K562 (cell line): ENCODE data around the gene PRRT2. TPM values are rescaled to one million over a fixed set of nuclear protein-coding genes. Genes with fewer than 3 reads are reported as not detected.

Experiments
- ATAC-seq: fragments of 200-7000 bp; cut with Tn5 transposase; 3 replicates; pipeline ENCODE4 v1.9.1; 2020; ENCODE audit warnings: moderate library complexity
- Bru-seq: library from RNA; stranded (reverse); fragments of 400-500 nt; gene quantifications from one replicate; lab custom pipeline; 2021; lab: Mats Ljungman, UMichigan
- BruChase-seq, 2 experiments: library from RNA; stranded (reverse); fragments of 400-500 nt; gene quantifications; one replicate each; lab custom pipeline; 2021; lab: Mats Ljungman, UMichigan
- BruUV-seq: library from RNA; stranded (reverse); fragments of 400-500 nt; replicated peaks from 2 replicates; lab custom pipeline; 2021; lab: Mats Ljungman, UMichigan
- CTCF ChIA-PET: fragments of 300-600 bp; formaldehyde crosslinking; extraction: SDS; loops from one replicate; lab custom pipeline; 2021; ENCODE audit warnings: low intra/inter-chr PET ratio; lab: Yijun Ruan, JAX
- POLR2A ChIA-PET: fragments of 300-600, 350-650 bp; sonication (Branson Sonifier 250); formaldehyde crosslinking; extraction: SDS; loops from one replicate; lab custom pipeline; 2021; ENCODE audit warnings: antibody characterized with exemption, inconsistent platforms; lab: Yijun Ruan, JAX
- DNase-seq, 4 experiments: peaks; one replicate each; pipeline versions ENCODE4 v3.0.0 to v3.0.0-alpha.2; 2011 to 2018; ENCODE audit warnings: low spot score in 3 of 4, mixed read lengths in 3 of 4; ENCODE audit errors: extremely low read depth in 1 of 4
- FAIRE-seq: peaks from 2 replicates; lab custom pipeline; 2011; peaks lifted over from hg19 to GRCh38; lab: Jason Lieb, UNC
- H2AFZ ChIP-seq: 2 replicates; pipeline ENCODE4 v1.6.0; 2011; ENCODE audit warnings: low read depth, low read length, control low read depth, inconsistent platforms
- H3K27ac ChIP-seq: fragments of 200-600 bp; 3 replicates; pipeline ENCODE4 v1.8.0; 2011; ENCODE audit warnings: low read depth, mild to moderate bottlenecking, control low read depth, inconsistent platforms, low read length, moderate library complexity, mixed read lengths; ENCODE audit errors: extremely low read depth
- H3K27me3 ChIP-seq, 2 experiments: fragments of 300-600 bp in 1 of 2; 2 replicates in 1 of 2; 3 replicates in 1 of 2; pipeline versions ENCODE4 v1.6.0 to v1.8.0; 2011; ENCODE audit warnings: inconsistent platforms in 2 of 2, low read length in 2 of 2, mild to moderate bottlenecking in 1 of 2, mixed read lengths in 1 of 2, moderate library complexity in 1 of 2; ENCODE audit not compliant: control insufficient read depth in 2 of 2, insufficient read depth in 2 of 2
- H3K36me3 ChIP-seq: fragments of 300-600 bp; 3 replicates; pipeline ENCODE4 v1.8.0; 2011; ENCODE audit warnings: mild to moderate bottlenecking, low read length, inconsistent platforms; ENCODE audit not compliant: control insufficient read depth, insufficient read depth
- H3K4me1 ChIP-seq, 2 experiments: fragments of 200-600 bp in 1 of 2; replicated peaks in 1 of 2; 2 replicates in 1 of 2; 3 replicates in 1 of 2; pipeline versions ENCODE4 v1.5.1 to v1.8.0; 2011; ENCODE audit warnings: inconsistent platforms in 2 of 2, low read length in 2 of 2, mild to moderate bottlenecking in 1 of 2, mixed read lengths in 1 of 2, moderate library complexity in 1 of 2; ENCODE audit not compliant: control insufficient read depth in 2 of 2, insufficient read depth in 2 of 2
- H3K4me2 ChIP-seq: 2 replicates; pipeline ENCODE4 v1.6.1; 2011; ENCODE audit warnings: low read length, control low read depth, inconsistent platforms, mixed read lengths; ENCODE audit not compliant: insufficient read depth
- H3K4me3 ChIP-seq: fragments of 200-600 bp; sonication (generic), shearing (Covaris generic); 2 replicates; pipeline ENCODE4 v1.5.1; 2016; ENCODE audit warnings: control low read depth, inconsistent platforms
- H3K79me2 ChIP-seq: fragments of 200-600 bp; 3 replicates; pipeline ENCODE4 v1.8.0; 2011; ENCODE audit warnings: low read length, inconsistent platforms; ENCODE audit not compliant: control insufficient read depth, insufficient read depth
- H3K9ac ChIP-seq, 2 experiments: 2 replicates each; pipeline versions ENCODE4 v1.6.0 to v1.6.1; 2011; ENCODE audit warnings: low read depth in 2 of 2, low read length in 2 of 2, control low read depth in 1 of 2, inconsistent platforms in 1 of 2, mild to moderate bottlenecking in 1 of 2, mixed read lengths in 1 of 2; ENCODE audit not compliant: insufficient read depth in 1 of 2
- H3K9me1 ChIP-seq: one replicate; pipeline ENCODE4 v1.6.0; 2011; ENCODE audit warnings: inconsistent platforms, mild to moderate bottlenecking, low read length, moderate library complexity; ENCODE audit not compliant: control insufficient read depth, insufficient read depth
- H3K9me3 ChIP-seq: replicated peaks from 2 replicates; pipeline ENCODE4 v1.5.1; 2011; ENCODE audit warnings: low read depth, low read length, inconsistent platforms; ENCODE audit not compliant: control insufficient read depth, insufficient read depth
- H4K20me1 ChIP-seq: replicated peaks from 2 replicates; pipeline ENCODE4 v1.6.1; 2011; ENCODE audit warnings: low read length, inconsistent platforms, mixed read lengths; ENCODE audit not compliant: control insufficient read depth, insufficient read depth
- BRD9 ChIP-seq: fragments of 450-650 bp; IDR thresholded peaks from 2 replicates; pipeline ENCODE4 v1.6.1; 2018; ENCODE audit warnings: low read depth; ENCODE audit not compliant: partially characterized antibody
- NFIC ChIP-seq: fragments of 450-650 bp; IDR thresholded peaks from 2 replicates; pipeline ENCODE4 v1.6.1; 2017; ENCODE audit warnings: mild to moderate bottlenecking, inconsistent platforms
- PTRF ChIP-seq: fragments of 450-650 bp; IDR thresholded peaks from 2 replicates; pipeline ENCODE4 v1.6.1; 2016; ENCODE audit warnings: mild to moderate bottlenecking, missing genetic modification characterization, missing compliant biosample characterization
- RBBP5 ChIP-seq: fragments of 200-600 bp; sonication (generic); IDR thresholded peaks from 2 replicates; pipeline ENCODE4 v1.6.1; 2012; ENCODE audit warnings: borderline replicate concordance, mild to moderate bottlenecking, low read length, control low read depth, inconsistent platforms; ENCODE audit not compliant: insufficient read depth, poor library complexity, severe bottlenecking
- REST ChIP-seq, 2 experiments: fragments of 450-650 bp; formaldehyde crosslinking in 1 of 2; IDR thresholded peaks; 2 replicates each; pipeline versions ENCODE4 v1.4.0 to v1.6.1; 2014 to 2020; ENCODE audit warnings: mild to moderate bottlenecking in 2 of 2, borderline replicate concordance in 1 of 2, low read depth in 1 of 2
- SAFB ChIP-seq: fragments of 200-400 bp; formaldehyde crosslinking; IDR thresholded peaks from 2 replicates; pipeline ENCODE4 v1.6.1; 2017; ENCODE audit warnings: low read depth, low read length, borderline replicate concordance
- SRSF9 ChIP-seq: fragments of 200-400 bp; formaldehyde crosslinking; IDR thresholded peaks from 2 replicates; pipeline ENCODE4 v1.6.1; 2017; ENCODE audit warnings: low read depth, low read length, borderline replicate concordance
- WGBS: fragments of 100-300 bp; shearing (Covaris generic); methylation state at CpG from one replicate; pipeline ENCODE4 v1.1.6; 2016; ENCODE audit warnings: low coverage, mixed read lengths; ENCODE audit not compliant: insufficient coverage; ENCODE audit errors: missing lambda C conversion rate; 5-methylcytosine and 5-hydroxymethylcytosine counted together
- in situ Hi-C: fragments of 300-500 bp; cut with MboI; formaldehyde crosslinking; loops from 4 replicates; pipeline ENCODE4 v1.15.0; 2018; ENCODE audit warnings: inconsistent platforms, mixed read lengths
- intact Hi-C: fragments of 100-400 bp; cut with micrococcal nuclease; formaldehyde crosslinking; loops from 2 replicates; pipeline ENCODE4 v1.14.2; 2022
- long read RNA-seq, 3 experiments: library from polyadenylated mRNA in 2 of 3; library from RNA in 1 of 3; unstranded in 2 of 3; stranded (forward) in 1 of 3; transcript quantifications; one replicate each; pipeline ENCODE4 v2.0.0, GENCODE V29; 2019 to 2022
- polyA minus RNA-seq, 3 experiments: library from RNA; depleted of rRNA, polyadenylated mRNA; stranded (reverse); fragments of >200 nt; gene quantifications; 2 replicates each; pipeline ENCODE4 v1.2.3, GENCODE V29; 2011
- polyA plus RNA-seq, 8 experiments: library from polyadenylated mRNA; depleted of rRNA in 4 of 8; stranded (reverse) in 5 of 8; unstranded in 3 of 8; fragments of >200 nt; fragmentation: Nextera tagmentation in 2 of 8; fragmentation: Illumina TruSeq in 1 of 8; extraction: Ambion mirVana in 2 of 8; extraction: Trizol in 1 of 8; gene quantifications; 2 replicates each; pipeline versions ENCODE4 v1.2.1 to v1.2.3, GENCODE V29; 2011 to 2014; ENCODE audit warnings: inconsistent platforms in 1 of 8, missing spikeins in 1 of 8
- total RNA-seq, 7 experiments: library from RNA; depleted of rRNA in 6 of 7; stranded (reverse); fragments of >200 nt in 6 of 7; fragmentation: Illumina TruSeq in 2 of 7; extraction: Trizol in 2 of 7; gene quantifications; 2 replicates each; pipeline versions ENCODE4 v1.2.1 to v1.2.3, GENCODE V29; 2011 to 2021; ENCODE audit warnings: low replicate concordance in 1 of 7

The PRRT2 gene
- total RNA-seq (2011; cell fraction: chromatin; rRNA removed; ENCODE audit: low replicate concordance), result 2.5 and 4.2 TPM in 2 replicates
- 1.7 and 2.8 TPM in 2 replicates for total RNA-seq (2011; cell fraction: nucleolus; rRNA removed)
- 2.1 and 6.5 TPM in 2 replicates for total RNA-seq (2011; cell fraction: nucleoplasm; rRNA removed)
- total RNA-seq (2014; rRNA removed), result 0.16 and 0.27 TPM in 2 replicates
- 0.11 TPM in 1 of 2 replicates, not detected in the other for total RNA-seq (2014; rRNA removed; fragmentation: Illumina TruSeq; extraction: Trizol)
- total RNA-seq (2015; rRNA removed; fragmentation: Illumina TruSeq; extraction: Trizol), result 0.25 and 0.38 TPM in 2 replicates
- total RNA-seq (2021), result 0.69 and 1.2 TPM in 2 replicates
- polyA plus RNA-seq (2011; rRNA removed), result 0.42 and 0.96 TPM in 2 replicates
- polyA plus RNA-seq (2011; cell fraction: cytosol; rRNA removed), result 0.48 and 0.60 TPM in 2 replicates
- polyA plus RNA-seq (2011; cell fraction: nucleus; rRNA removed), result 9.4 and 12.9 TPM in 2 replicates
- polyA plus RNA-seq (2012), result 0.72 and 1.4 TPM in 2 replicates
- polyA plus RNA-seq (2014; fragmentation: Illumina TruSeq; extraction: Trizol), result 0.28 and 0.46 TPM in 2 replicates
- polyA plus RNA-seq (2014; fragmentation: Nextera tagmentation; extraction: Ambion mirVana), result not detected
- 0.81 and 1.0 TPM in 2 replicates for polyA plus RNA-seq (2014; rRNA removed)
- polyA minus RNA-seq (2011; rRNA and poly(A)+ RNA removed), result 0.25 and 0.30 TPM in 2 replicates
- polyA minus RNA-seq (2011; cell fraction: cytosol; rRNA and poly(A)+ RNA removed), result not detected in 2 replicates
- 1.3 and 1.6 TPM in 2 replicates for polyA minus RNA-seq (2011; cell fraction: nucleus; rRNA and poly(A)+ RNA removed)
- Bru-seq, nascent RNA, result percentile 35 among the genes with signal in this experiment
- percentile 18 among the genes with signal in this experiment for BruChase-seq, experiment 1, labeled RNA remaining after a 2-hour chase
- BruChase-seq, experiment 2, labeled RNA remaining after a 6-hour chase, result percentile 20 among the genes with signal in this experiment
- long read RNA-seq, experiment 1, result 0 reads
- long read RNA-seq, experiment 2, result 0 reads
- long read RNA-seq, experiment 3, result 0 reads

GRCh38 chr16:29811896-29812665 is at the start of gene PRRT2:
Gene PRRT2 (plus strand): TSS chr16:29812193. CDS start chr16:29813055, 862 bp downstream.
- ATAC-seq, result peak; percentile 5
- in situ Hi-C loops (no loop called here), intact Hi-C loops (loop anchor here (10.0 kb wide), 1 partner anchor 213 kb away; the partner anchor contains the start of gene C16orf92)
- Histone ChIP-seq H3K9me3 (no peaks in the 10 kb centered on the region), H3K9ac (peak within 1 kb of the TSS in 1 of 2 experiments; percentile 85; a peak in 3 of 4 replicates), H3K27ac (peak within 1 kb of the TSS; percentile 27; the same call in 1 of the 3 replicates), H3K27me3 (no peaks in the 10 kb centered on the region), H3K9me1 (no peaks in the 10 kb centered on the region), H3K4me3 (peak within 1 kb of the TSS; percentile 37), H2AFZ (peak within 1 kb of the TSS; percentile 71), H3K4me1 (peaks cover 43 to 88% of the 10 kb centered on the region in 2 experiments), H4K20me1 (peaks cover 23% of the 10 kb centered on the region; the same call in 1 of the 2 replicates), H3K36me3 (peaks cover 36% of the 10 kb centered on the region), H3K79me2 (peaks cover 45% of the 10 kb centered on the region), H3K4me2 (peak within 1 kb of the TSS; percentile 91)
- ChIA-PET POLR2A (interaction anchor here (0.7 to 1.5 kb wide), 4 partner anchors 18 to 641 kb away, joined by 3 to 4 read pairs (median 3); partner anchors contain the start of gene ALDOA), CTCF (interaction anchor here (0.6 kb wide), 1 partner anchor 853 kb away, joined by 5 read pairs; no protein-coding TSS in a partner anchor)
- no TSS peak for BruUV-seq
- no peak for FAIRE-seq
- 5% methylated on average over 36 of the region's 69 CpGs for WGBS
- DNase-seq, result peak; percentile 62 to 74 (median 66)
- TF ChIP-seq PTRF (tag), result no peak
- TF ChIP-seq REST (IDR thresholded peaks at IDR 0.05; ENCODE audit: borderline replicate concordance), result peak; percentile 14; the same call in 1 of the 2 replicates
- no peak for TF ChIP-seq REST (CRISPR knock-in tag; IDR thresholded peaks at IDR 0.05; ENCODE audit: low read depth)
- TF ChIP-seq RBBP5, result no peak
- 0 out of 2 replicates have a peak, but pooled peaks have one; percentile 11 for TF ChIP-seq SAFB
- TF ChIP-seq NFIC, result peak; percentile 48
- no peak for TF ChIP-seq BRD9
- TF ChIP-seq SRSF9, result no peak
